Inferior parietal cortex (tissue), 1 donor: ENCODE results near the gene B4GALT5.
"Not testable (repeated sequence)": the region's sequence is repeated elsewhere in the genome, so short reads cannot be mapped to it uniquely, and the experiment has no call there.

ENCODE experiments used
- DNase-seq: peaks from one replicate; pipeline ENCODE4 v3.0.0-alpha.2; 2016; ENCODE audit errors: extremely low spot score

B4GALT5 gene

GRCh38 chr20:49713753-49714712, at the start of gene B4GALT5:
B4GALT5 (minus strand) TSS chr20:49713878; CDS start chr20:49713690, 188 bp downstream.
- peak; percentile 75 for DNase-seq

GRCh38 chr20:49762940-49763766, 49.5 kb upstream of the B4GALT5 start:
- DNase-seq = no peak

GRCh38 chr20:49761888-49762287, 48.2 kb upstream of the B4GALT5 start:
- not testable (repeated sequence) for DNase-seq

GRCh38 chr20:49759266-49759950, 45.7 kb upstream of the B4GALT5 start:
- DNase-seq = no peak

GRCh38 chr20:49758781-49759180, 45.1 kb upstream of the B4GALT5 start:
- peak; percentile 20 for DNase-seq

- no peak for DNase-seq
These were observed 43.9 kb upstream of the B4GALT5 start for GRCh38 chr20:49757597-49757996.

- DNase-seq = no peak
These were observed 42.6 kb upstream of the B4GALT5 start for GRCh38 chr20:49756241-49756640.

- DNase-seq = no peak
These were observed 40.9 kb upstream of the B4GALT5 start for GRCh38 chr20:49754596-49754995.

GRCh38 chr20:49753133-49753532, 39.5 kb upstream of the B4GALT5 start:
- DNase-seq = no peak

GRCh38 chr20:49752201-49752903, 38.7 kb upstream of the B4GALT5 start:
- no peak for DNase-seq

GRCh38 chr20:49751397-49751736, 37.7 kb upstream of the B4GALT5 start:
- DNase-seq = no peak

- DNase-seq = no peak
These were observed 37.1 kb upstream of the B4GALT5 start for GRCh38 chr20:49750611-49751396.

GRCh38 chr20:49749625-49750024, 35.9 kb upstream of the B4GALT5 start:
- DNase-seq = no peak

- DNase-seq = no peak
These were observed 34.8 kb upstream of the B4GALT5 start for GRCh38 chr20:49748525-49748838.

GRCh38 chr20:49747707-49748524, 34.2 kb upstream of the B4GALT5 start:
- peak; percentile 29 for DNase-seq

- no peak for DNase-seq
These were observed 29.3 kb upstream of the B4GALT5 start for GRCh38 chr20:49742948-49743347.

- DNase-seq = no peak
These were observed 28.3 kb upstream of the B4GALT5 start for GRCh38 chr20:49741977-49742376.

GRCh38 chr20:49740807-49741206, 27.1 kb upstream of the B4GALT5 start:
- no peak for DNase-seq

GRCh38 chr20:49739042-49739441, 25.4 kb upstream of the B4GALT5 start:
- DNase-seq = no peak

- no peak for DNase-seq
These were observed 23.6 kb upstream of the B4GALT5 start for GRCh38 chr20:49737260-49737659.
